Suprapubic skin (tissue), 4 donors: ENCODE measurements around the gene BPIFB2. TPM values are rescaled to one million over a fixed set of nuclear protein-coding genes. Genes with fewer than 3 reads are reported as not detected.

Experiments used
- DNase-seq, 2 donors: peaks; one replicate each; pipeline ENCODE4 v3.0.0-alpha.2; 2019; ENCODE audit warnings: low spot score in 2 of 2
- H3K27ac ChIP-seq: fragments of 200-600 bp; sonication (generic); one replicate; pipeline ENCODE4 v1.5.1; 2019
- H3K27me3 ChIP-seq: fragments of 200-600 bp; sonication (generic); one replicate; pipeline ENCODE4 v1.5.1; 2019
- H3K36me3 ChIP-seq: fragments of 200-600 bp; sonication (generic); one replicate; pipeline ENCODE4 v1.5.1; 2019
- H3K4me1 ChIP-seq: fragments of 200-600 bp; sonication (generic); one replicate; pipeline ENCODE4 v1.5.1; 2019
- H3K4me3 ChIP-seq: fragments of 200-600 bp; sonication (generic); one replicate; pipeline ENCODE4 v1.5.1; 2019; ENCODE audit warnings: mild to moderate bottlenecking
- H3K9me3 ChIP-seq: fragments of 200-600 bp; sonication (generic); one replicate; pipeline ENCODE4 v1.5.1; 2019
- EP300 ChIP-seq: sonication (generic); formaldehyde crosslinking; IDR thresholded peaks from one replicate; pipeline ENCODE4 v1.6.1; 2017; ENCODE audit warnings: antibody characterized with exemption
- POLR2A ChIP-seq, 2 donors: fragments of 450-650 bp; IDR thresholded peaks; one replicate each; pipeline ENCODE4 v1.6.1; 2017; ENCODE audit warnings: antibody characterized with exemption in 2 of 2, mild to moderate bottlenecking in 2 of 2, moderate library complexity in 2 of 2
- POLR2AphosphoS5 ChIP-seq, 3 donors: sonication (generic); formaldehyde crosslinking; IDR thresholded peaks; one replicate each; pipeline ENCODE4 v1.6.1; 2017; ENCODE audit warnings: antibody characterized with exemption in 3 of 3
- WGBS: methylation state at CpG from one replicate; pipeline ENCODE4 v1.1.5; 2018; 5-methylcytosine and 5-hydroxymethylcytosine counted together
- total RNA-seq, 4 donors: library from RNA; depleted of rRNA; stranded (reverse); fragments of >200 nt; gene quantifications; one replicate each; pipeline ENCODE4 v1.1.0, GENCODE V29; 2016
- TF ChIP-seq, protein P1 (sequence below), 2 donors: fragments of 200-600 bp in 1 of 2; fragments of 450-650 bp in 1 of 2; sonication (generic) in 1 of 2; IDR thresholded peaks; one replicate each; pipeline ENCODE4 v1.5.1; 2016 to 2019; ENCODE audit warnings: antibody characterized with exemption in 2 of 2, mild to moderate bottlenecking in 1 of 2, moderate library complexity in 1 of 2

BPIFB2 gene
- total RNA-seq, 4 donors from 2014 or later, result not detected

- H3K36me3 ChIP-seq, result no peaks in the 10 kb centered on the region
- H3K27me3 ChIP-seq, result peaks cover 15% of the 10 kb centered on the region
- H3K4me3 ChIP-seq, result no peak overlapping the region
- TF ChIP-seq POLR2AphosphoS5 (IDR thresholded peaks at IDR 0.05) (no peak), POLR2A (IDR thresholded peaks at IDR 0.05) (no peak), EP300 (no peak)
- TF ChIP-seq, protein P1, sequence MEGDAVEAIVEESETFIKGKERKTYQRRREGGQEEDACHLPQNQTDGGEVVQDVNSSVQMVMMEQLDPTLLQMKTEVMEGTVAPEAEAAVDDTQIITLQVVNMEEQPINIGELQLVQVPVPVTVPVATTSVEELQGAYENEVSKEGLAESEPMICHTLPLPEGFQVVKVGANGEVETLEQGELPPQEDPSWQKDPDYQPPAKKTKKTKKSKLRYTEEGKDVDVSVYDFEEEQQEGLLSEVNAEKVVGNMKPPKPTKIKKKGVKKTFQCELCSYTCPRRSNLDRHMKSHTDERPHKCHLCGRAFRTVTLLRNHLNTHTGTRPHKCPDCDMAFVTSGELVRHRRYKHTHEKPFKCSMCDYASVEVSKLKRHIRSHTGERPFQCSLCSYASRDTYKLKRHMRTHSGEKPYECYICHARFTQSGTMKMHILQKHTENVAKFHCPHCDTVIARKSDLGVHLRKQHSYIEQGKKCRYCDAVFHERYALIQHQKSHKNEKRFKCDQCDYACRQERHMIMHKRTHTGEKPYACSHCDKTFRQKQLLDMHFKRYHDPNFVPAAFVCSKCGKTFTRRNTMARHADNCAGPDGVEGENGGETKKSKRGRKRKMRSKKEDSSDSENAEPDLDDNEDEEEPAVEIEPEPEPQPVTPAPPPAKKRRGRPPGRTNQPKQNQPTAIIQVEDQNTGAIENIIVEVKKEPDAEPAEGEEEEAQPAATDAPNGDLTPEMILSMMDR (IDR thresholded peaks at IDR 0.05), result no peak
- no peak overlapping the region for H3K27ac ChIP-seq
- no peaks in the 10 kb centered on the region for H3K9me3 ChIP-seq
- 94% methylated on average over 8 of the region's 14 CpGs for WGBS
- no peak for DNase-seq
- H3K4me1 ChIP-seq, result no peaks in the 10 kb centered on the region
Observed at GRCh38 chr20:32989507-32990283, 17.8 kb upstream of the BPIFB2 start.

DNA sequence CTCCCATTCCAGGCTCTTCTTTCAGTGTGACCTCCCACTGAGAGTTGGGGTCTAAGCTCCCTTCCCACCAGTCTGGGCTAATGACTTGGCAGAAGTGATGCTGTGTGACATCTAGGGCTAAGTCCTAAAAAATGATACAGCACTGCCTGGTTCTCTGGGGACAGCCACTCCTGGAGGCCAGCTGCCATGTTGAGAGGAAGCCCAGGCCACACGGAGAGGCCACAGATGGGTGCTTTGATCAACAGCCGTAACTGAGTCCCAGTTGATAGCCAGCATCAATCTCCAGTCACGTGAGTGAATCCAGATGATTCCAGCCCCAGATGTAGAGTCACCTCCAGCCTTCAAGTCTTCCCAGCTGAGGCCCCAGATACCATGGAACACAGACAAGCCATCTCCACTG is 17.1 kb upstream of the BPIFB2 start:
- Histone ChIP-seq H3K4me1 (no peaks in the 10 kb centered on the region), H3K4me3 (no peak overlapping the region), H3K27me3 (peaks cover 15% of the 10 kb centered on the region), H3K9me3 (no peaks in the 10 kb centered on the region), H3K27ac (no peak overlapping the region), H3K36me3 (no peaks in the 10 kb centered on the region)
- no peak for DNase-seq
- no CpG with 5 or more reads among the region's 3 CpGs for WGBS
- TF ChIP-seq POLR2A (IDR thresholded peaks at IDR 0.05), result no peak
- TF ChIP-seq, protein P1 (IDR thresholded peaks at IDR 0.05), result no peak
- TF ChIP-seq EP300, result no peak
- TF ChIP-seq POLR2AphosphoS5 (IDR thresholded peaks at IDR 0.05), result no peak

GRCh38 chr20:32991383-32991782 is 16.1 kb upstream of the BPIFB2 start:
- WGBS, result 62% methylated on average over 3 of the region's 3 CpGs
- H3K27ac ChIP-seq, result no peak overlapping the region

GRCh38 chr20:32991792-32992641 is 15.5 kb upstream of the BPIFB2 start:
- Histone ChIP-seq H3K27me3 (peaks cover 9% of the 10 kb centered on the region), H3K36me3 (no peaks in the 10 kb centered on the region), H3K9me3 (no peaks in the 10 kb centered on the region), H3K4me1 (no peaks in the 10 kb centered on the region), H3K27ac (no peak overlapping the region), H3K4me3 (no peak overlapping the region)
- TF ChIP-seq POLR2AphosphoS5 (IDR thresholded peaks at IDR 0.05), result no peak
- TF ChIP-seq, protein P1 (IDR thresholded peaks at IDR 0.05), result no peak
- DNase-seq, result no peak
- 86% methylated on average over 8 of the region's 8 CpGs for whole genome bisulfite sequencing

More at GRCh38 chr20:32991383-32991782, 16.1 kb upstream of the BPIFB2 start:
- H3K36me3 ChIP-seq, result no peaks in the 10 kb centered on the region
- no peaks in the 10 kb centered on the region for H3K9me3 ChIP-seq
- peaks cover 15% of the 10 kb centered on the region for H3K27me3 ChIP-seq
- no peak for TF ChIP-seq EP300
- TF ChIP-seq, protein P1 (IDR thresholded peaks at IDR 0.05), result no peak
- TF ChIP-seq POLR2AphosphoS5 (IDR thresholded peaks at IDR 0.05), result no peak
- no peak for TF ChIP-seq POLR2A (IDR thresholded peaks at IDR 0.05)
- no peaks in the 10 kb centered on the region for H3K4me1 ChIP-seq
- no peak overlapping the region for H3K4me3 ChIP-seq
- DNase-seq, result no peak

GRCh38 chr20:32993496-32994050 is 13.9 kb upstream of the BPIFB2 start:
- no peaks in the 10 kb centered on the region for H3K4me1 ChIP-seq

More at GRCh38 chr20:32993496-32994050, 13.9 kb upstream of the BPIFB2 start:
- H3K27me3 ChIP-seq, result peaks cover 8% of the 10 kb centered on the region
- 76% methylated on average over 8 of the region's 8 CpGs for WGBS
- DNase-seq, result no peak
- H3K27ac ChIP-seq, result no peak overlapping the region
- no peak overlapping the region for H3K4me3 ChIP-seq
- no peaks in the 10 kb centered on the region for H3K9me3 ChIP-seq
- no peaks in the 10 kb centered on the region for H3K36me3 ChIP-seq
- TF ChIP-seq POLR2A (IDR thresholded peaks at IDR 0.05) (no peak), POLR2AphosphoS5 (IDR thresholded peaks at IDR 0.05) (no peak), EP300 (no peak)
- TF ChIP-seq, protein P1 (IDR thresholded peaks at IDR 0.05), result no peak
